OCI-LY1 (cell line): ENCODE measurements around the gene EP300.

Experiments used
- EZH2 ChIP-seq: fragments of 200-600 bp; sonication (generic), shearing (Covaris generic); IDR thresholded peaks from 2 replicates; pipeline ENCODE4 v1.8.0; 2017; ENCODE audit warnings: borderline replicate concordance, mixed run types, mild to moderate bottlenecking, antibody characterized with exemption, low read length, moderate library complexity, mixed read lengths
- TF ChIP-seq, protein P1 (sequence below): fragments of 200-600 bp; sonication (generic), shearing (Covaris generic); IDR thresholded peaks from 2 replicates; pipeline ENCODE4 v1.5.1; 2017; ENCODE audit warnings: mild to moderate bottlenecking, antibody characterized with exemption, low read length, moderate library complexity, mixed read lengths

DNA sequence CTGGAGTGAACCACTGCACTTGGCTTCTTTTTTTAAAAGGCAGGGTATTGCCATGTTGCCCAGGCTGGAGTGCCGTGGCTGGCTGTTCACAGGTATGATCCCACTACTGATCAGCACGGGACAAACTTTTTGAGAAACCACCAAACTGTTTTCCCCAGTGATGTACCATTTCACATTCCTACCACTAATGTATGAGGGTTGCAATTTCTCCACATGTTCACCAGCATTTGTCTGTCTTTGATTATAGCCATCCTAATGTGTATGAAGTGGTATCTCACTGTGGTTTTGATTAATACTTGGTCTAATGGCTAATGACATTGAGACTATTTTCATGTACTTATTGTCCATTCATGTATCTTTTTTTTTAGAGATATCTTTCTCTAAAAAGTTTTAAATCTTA is 41.5 kb upstream of the EP300 start:
- TF ChIP-seq, protein P1, sequence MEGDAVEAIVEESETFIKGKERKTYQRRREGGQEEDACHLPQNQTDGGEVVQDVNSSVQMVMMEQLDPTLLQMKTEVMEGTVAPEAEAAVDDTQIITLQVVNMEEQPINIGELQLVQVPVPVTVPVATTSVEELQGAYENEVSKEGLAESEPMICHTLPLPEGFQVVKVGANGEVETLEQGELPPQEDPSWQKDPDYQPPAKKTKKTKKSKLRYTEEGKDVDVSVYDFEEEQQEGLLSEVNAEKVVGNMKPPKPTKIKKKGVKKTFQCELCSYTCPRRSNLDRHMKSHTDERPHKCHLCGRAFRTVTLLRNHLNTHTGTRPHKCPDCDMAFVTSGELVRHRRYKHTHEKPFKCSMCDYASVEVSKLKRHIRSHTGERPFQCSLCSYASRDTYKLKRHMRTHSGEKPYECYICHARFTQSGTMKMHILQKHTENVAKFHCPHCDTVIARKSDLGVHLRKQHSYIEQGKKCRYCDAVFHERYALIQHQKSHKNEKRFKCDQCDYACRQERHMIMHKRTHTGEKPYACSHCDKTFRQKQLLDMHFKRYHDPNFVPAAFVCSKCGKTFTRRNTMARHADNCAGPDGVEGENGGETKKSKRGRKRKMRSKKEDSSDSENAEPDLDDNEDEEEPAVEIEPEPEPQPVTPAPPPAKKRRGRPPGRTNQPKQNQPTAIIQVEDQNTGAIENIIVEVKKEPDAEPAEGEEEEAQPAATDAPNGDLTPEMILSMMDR, result no peak
- TF ChIP-seq EZH2, result no peak
